Fibroblast of villous mesenchyme (primary cell): ENCODE results near the gene STH. TPM values are rescaled to one million over a fixed set of nuclear protein-coding genes. Genes with fewer than 3 reads are reported as not detected.

Experiments
- DNase-seq: peaks from one replicate; pipeline ENCODE4 v3.0.0-alpha.2; 2010; ENCODE audit warnings: low read depth
- H3K4me3 ChIP-seq: 2 replicates; pipeline ENCODE4 v1.5.1; 2011; ENCODE audit warnings: low read depth, mild to moderate bottlenecking, low read length
- CTCF ChIP-seq: IDR thresholded peaks from 2 replicates; pipeline ENCODE4 v1.5.1; 2012; ENCODE audit warnings: low read depth, mild to moderate bottlenecking, low read length; ENCODE audit not compliant: insufficient read depth
- total RNA-seq: library from RNA; depleted of rRNA; stranded (reverse); fragments of >200 nt; gene quantifications from 2 replicates; pipeline ENCODE4 v1.2.3, GENCODE V29; 2012

The STH gene
- total RNA-seq, 1 donor: not detected

DNA sequence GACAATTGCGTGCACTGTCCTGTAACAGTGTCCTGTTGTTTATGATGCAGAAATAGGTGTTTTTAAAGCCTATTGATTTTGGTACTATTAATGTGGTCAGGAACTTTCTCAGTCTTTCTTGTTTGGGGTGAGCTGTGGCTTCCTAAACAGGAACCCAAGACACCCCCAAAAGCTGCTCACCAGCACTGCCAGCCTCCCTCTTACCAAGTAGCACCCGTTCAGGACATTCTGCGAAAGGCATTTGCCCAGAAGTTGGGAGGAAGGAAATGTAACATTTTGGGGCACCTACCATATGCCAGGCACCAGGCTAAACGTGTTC, 21.6 kb upstream of the STH start:
- TF ChIP-seq CTCF: no peak
- no peak overlapping the region for H3K4me3 ChIP-seq
- DNase-seq: no peak

- DNase-seq: no peak
- no peak for TF ChIP-seq CTCF
- no peak overlapping the region for H3K4me3 ChIP-seq
Observed at GRCh38 chr17:45977976-45978626, 20.9 kb upstream of the STH start.

DNA sequence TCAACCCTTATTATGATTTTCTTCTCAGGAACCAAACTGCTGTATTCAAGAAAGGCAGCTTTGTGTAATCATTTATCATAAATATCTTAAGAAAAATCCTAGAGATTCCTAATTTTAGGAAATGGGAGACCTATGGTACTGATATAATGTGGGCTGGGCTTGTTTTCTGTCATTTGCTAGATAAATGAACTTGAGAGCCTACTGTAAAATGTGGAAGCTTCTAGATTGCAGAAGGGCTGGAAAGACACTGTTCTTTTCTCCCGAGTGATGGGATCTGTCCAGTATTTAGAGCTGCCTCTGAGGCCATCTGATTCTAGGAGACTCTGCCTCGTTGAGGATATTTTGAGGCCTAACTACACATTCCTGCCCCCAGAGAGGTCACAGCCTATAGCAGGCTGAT, 19.9 kb upstream of the STH start:
- no peak for TF ChIP-seq CTCF
- DNase-seq: no peak

DNA sequence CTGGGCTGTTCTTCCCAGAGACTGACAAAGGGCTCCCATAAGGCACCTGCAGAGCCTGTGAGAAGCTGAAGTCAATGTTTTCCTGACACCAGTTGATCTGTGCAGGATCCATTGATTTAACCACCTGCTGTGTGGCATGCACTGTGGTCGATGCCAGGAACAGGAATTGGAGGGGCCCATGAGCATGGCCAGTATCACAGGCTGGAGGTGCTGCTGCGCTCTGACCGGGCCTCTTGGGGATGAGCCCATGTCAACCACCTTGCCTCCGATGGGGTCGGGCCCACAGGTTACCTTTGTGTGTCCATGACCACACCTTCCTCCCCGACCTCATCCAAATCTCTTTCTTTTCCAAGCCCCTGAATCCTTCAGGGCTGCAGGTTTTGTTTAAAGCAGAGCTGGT, 18.2 kb upstream of the STH start:
- TF ChIP-seq CTCF: no peak
- no peak for DNase-seq
- H3K4me3 ChIP-seq: no peak overlapping the region

More for the DNA sequence above, 19.9 kb upstream of the STH start:
- H3K4me3 ChIP-seq: no peak overlapping the region

- no peak overlapping the region for H3K4me3 ChIP-seq
- DNase-seq: no peak
- TF ChIP-seq CTCF: no peak
Observed at GRCh38 chr17:45981306-45981705, 17.7 kb upstream of the STH start.

- TF ChIP-seq CTCF: no peak
- no peak for DNase-seq
Observed at GRCh38 chr17:45982791-45983613, 16.0 kb upstream of the STH start.

More at GRCh38 chr17:45982791-45983613, 16.0 kb upstream of the STH start:
- no peak overlapping the region for H3K4me3 ChIP-seq
